B cell (primary cell): ENCODE results near the gene S100A16. TPM values are rescaled to one million over a fixed set of nuclear protein-coding genes. Genes with fewer than 3 reads are reported as not detected.

Experiments used
- ATAC-seq: fragments of 200-7000 bp; cut with Tn5 transposase; one replicate; pipeline ENCODE4 v1.10.0; 2021; ENCODE audit warnings: low read depth, mild to moderate bottlenecking, moderate number of reproducible peaks, moderate library complexity
- CTCF ChIA-PET: fragments of 350-600 bp; sonication (Branson Sonifier 250); formaldehyde crosslinking; loops from one replicate; lab custom pipeline; 2021; ENCODE audit warnings: antibody characterized with exemption, inconsistent platforms; lab: Charles Lee
- POLR2A ChIA-PET: fragments of 350-600 bp; sonication (Branson Sonifier 250); formaldehyde crosslinking; loops from one replicate; lab custom pipeline; 2021; ENCODE audit warnings: antibody characterized with exemption; lab: Charles Lee
- DNase-seq: peaks from one replicate; pipeline ENCODE4 v3.0.0; 2013
- H2AFZ ChIP-seq: 2 replicates; pipeline ENCODE4 v1.6.1; 2012; ENCODE audit warnings: mild to moderate bottlenecking, low read depth, low read length; ENCODE audit not compliant: insufficient read depth, poor library complexity, severe bottlenecking
- H3K27ac ChIP-seq, 2 donors: 1 replicate in 1 of 2; 2 replicates in 1 of 2; pipeline ENCODE4 v1.5.1; 2012 to 2013; ENCODE audit warnings: low read length in 2 of 2, mild to moderate bottlenecking in 2 of 2, moderate library complexity in 1 of 2
- H3K27me3 ChIP-seq, 4 experiments: fragments of 200-600 bp in 1 of 4; sonication (generic) in 1 of 4; replicated peaks in 1 of 4; 1 replicate in 2 of 4; 2 replicates in 2 of 4; pipeline versions ENCODE4 v1.6.1 to v1.7.0; 2013 to 2016; ENCODE audit warnings: low read length in 3 of 4, mild to moderate bottlenecking in 2 of 4, mixed read lengths in 1 of 4, moderate library complexity in 1 of 4; ENCODE audit not compliant: insufficient read depth in 4 of 4, control insufficient read depth in 3 of 4; ENCODE audit errors: control extremely low read depth in 1 of 4
- H3K36me3 ChIP-seq, 2 experiments: replicated peaks in 1 of 2; 1 replicate in 1 of 2; 2 replicates in 1 of 2; pipeline versions ENCODE4 v1.6.1 to v1.7.1; 2013; ENCODE audit warnings: low read length in 1 of 2; ENCODE audit not compliant: insufficient read depth in 2 of 2, control insufficient read depth in 1 of 2; ENCODE audit errors: control extremely low read depth in 1 of 2, extremely low read depth in 1 of 2
- H3K4me1 ChIP-seq, 2 donors: fragments of 200-600 bp in 1 of 2; sonication (generic) in 1 of 2; 1 replicate in 1 of 2; 2 replicates in 1 of 2; pipeline versions ENCODE4 v1.5.1 to v1.6.1; 2013 to 2017; ENCODE audit warnings: low read length in 2 of 2; ENCODE audit not compliant: control insufficient read depth in 2 of 2, insufficient read depth in 2 of 2
- H3K4me2 ChIP-seq: replicated peaks from 2 replicates; pipeline ENCODE3; 2012; ENCODE audit warnings: mild to moderate bottlenecking, low read depth, low read length; ENCODE audit not compliant: poor library complexity, severe bottlenecking
- H3K4me3 ChIP-seq, 5 experiments: fragments of 200-600 bp in 1 of 5; sonication (generic) in 1 of 5; 1 replicate in 3 of 5; 2 replicates in 2 of 5; pipeline versions ENCODE4 v1.5.1 to v1.7.0; 2011 to 2016; ENCODE audit warnings: low read length in 4 of 5, mild to moderate bottlenecking in 4 of 5, low read depth in 2 of 5, control low read depth in 1 of 5, moderate library complexity in 1 of 5; ENCODE audit not compliant: insufficient read depth in 1 of 5; ENCODE audit errors: control extremely low read depth in 1 of 5, extremely low read depth in 1 of 5
- H3K79me2 ChIP-seq: fragments of 200-600 bp; sonication (generic); one replicate; pipeline ENCODE4 v1.6.0; 2016; ENCODE audit warnings: low read length; ENCODE audit not compliant: control insufficient read depth, insufficient read depth
- H3K9ac ChIP-seq: fragments of 200-600 bp; sonication (generic); 2 replicates; pipeline ENCODE4 v1.6.1; 2017; ENCODE audit warnings: mild to moderate bottlenecking, low read length, moderate library complexity
- H3K9me3 ChIP-seq, 3 donors: one replicate each; pipeline versions ENCODE4 v1.6.1 to v1.7.1; 2013; ENCODE audit warnings: low read length in 2 of 3; ENCODE audit not compliant: control insufficient read depth in 2 of 3, insufficient read depth in 1 of 3; ENCODE audit errors: control extremely low read depth in 1 of 3
- H4K20me1 ChIP-seq: 2 replicates; pipeline ENCODE4 v1.6.0; 2012; ENCODE audit warnings: mild to moderate bottlenecking, low read length; ENCODE audit not compliant: insufficient read depth, control insufficient read depth, poor library complexity, severe bottlenecking
- H3K27ac Mint-ChIP-seq: one replicate; pipeline ENCODE4 v1.8.0; 2021; ENCODE audit warnings: mixed read lengths
- H3K27me3 Mint-ChIP-seq: one replicate; pipeline ENCODE4 v1.8.0; 2021; ENCODE audit warnings: mixed read lengths
- H3K4me1 Mint-ChIP-seq: one replicate; pipeline ENCODE4 v1.8.0; 2021; ENCODE audit warnings: mixed read lengths
- H3K4me3 Mint-ChIP-seq: one replicate; pipeline ENCODE4 v1.8.0; 2021; ENCODE audit warnings: mixed read lengths
- H3K9me3 Mint-ChIP-seq: one replicate; pipeline ENCODE4 v1.8.0; 2022; ENCODE audit warnings: mixed read lengths; ENCODE audit not compliant: insufficient read depth
- EZH2 ChIP-seq: IDR thresholded peaks from 2 replicates; pipeline ENCODE4 v1.6.1; 2012; ENCODE audit warnings: borderline replicate concordance, low read depth, mild to moderate bottlenecking, moderate library complexity, low read length; ENCODE audit not compliant: insufficient read depth, poor library complexity, severe bottlenecking
- WGBS: methylation state at CpG from one replicate; pipeline ENCODE4 v1.1.5; 2013; ENCODE audit warnings: missing lambda C conversion rate; ENCODE audit not compliant: insufficient coverage; 5-methylcytosine and 5-hydroxymethylcytosine counted together
- intact Hi-C: fragments of 100-400 bp; cut with micrococcal nuclease; formaldehyde crosslinking; loops from one replicate; pipeline ENCODE4 v1.10.0; 2022
- polyA plus RNA-seq: library from polyadenylated mRNA; depleted of rRNA; stranded (reverse); fragments of >200 nt; gene quantifications from 2 replicates; pipeline ENCODE4 v1.2.3, GENCODE V29; 2012
- total RNA-seq, 2 donors: library from RNA; stranded (reverse); fragments of 120-200 nt in 1 of 2; gene quantifications; 1 replicate in 1 of 2; 2 replicates in 1 of 2; pipeline versions ENCODE4 v1.2.3 to v1.2.4, GENCODE V29; 2013 to 2022
- TF ChIP-seq, protein P1 (sequence below): fragments of 200-600 bp; IDR thresholded peaks from one replicate; pipeline ENCODE4 v1.8.0; 2022; ENCODE audit warnings: antibody characterized with exemption, mild to moderate bottlenecking

S100A16 gene
- total and polyA plus RNA-seq, 2 donors (not counting 1 experiment from before 2014, with no cell fraction given) = not detected

DNA sequence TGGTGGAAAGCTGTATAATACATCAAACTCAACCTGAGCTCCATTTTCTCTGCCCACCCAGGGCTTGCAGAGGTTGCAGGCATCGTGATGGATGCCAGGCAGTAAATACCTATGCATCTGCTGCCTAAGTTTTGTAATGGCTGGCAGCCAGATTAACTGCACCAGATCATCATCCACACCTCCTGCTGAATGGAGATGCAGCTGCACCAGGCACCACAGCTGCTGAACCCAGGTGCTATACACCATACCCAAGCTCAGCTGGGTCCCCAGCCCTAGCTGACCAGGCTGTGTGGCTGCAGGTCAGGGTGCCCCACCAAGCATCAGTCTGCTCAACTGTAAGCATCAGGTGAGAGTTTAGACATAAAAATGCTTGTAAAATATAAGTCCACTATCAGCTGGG is 38.8 kb upstream of the S100A16 start:
- no peak overlapping the region for H3K4me3 ChIP-seq
- Mint-ChIP-seq H3K4me3 (no peak overlapping the region), H3K27ac (no peak overlapping the region), H3K4me1 (no peaks in the 10 kb centered on the region), H3K9me3 (no peaks in the 10 kb centered on the region), H3K27me3 (no peaks in the 10 kb centered on the region)
- no peaks in the 10 kb centered on the region for H3K4me1 ChIP-seq
- H3K27ac ChIP-seq = no peak overlapping the region
- intact Hi-C loops = no loop called here
- no peak for TF ChIP-seq EZH2
- TF ChIP-seq, protein P1, sequence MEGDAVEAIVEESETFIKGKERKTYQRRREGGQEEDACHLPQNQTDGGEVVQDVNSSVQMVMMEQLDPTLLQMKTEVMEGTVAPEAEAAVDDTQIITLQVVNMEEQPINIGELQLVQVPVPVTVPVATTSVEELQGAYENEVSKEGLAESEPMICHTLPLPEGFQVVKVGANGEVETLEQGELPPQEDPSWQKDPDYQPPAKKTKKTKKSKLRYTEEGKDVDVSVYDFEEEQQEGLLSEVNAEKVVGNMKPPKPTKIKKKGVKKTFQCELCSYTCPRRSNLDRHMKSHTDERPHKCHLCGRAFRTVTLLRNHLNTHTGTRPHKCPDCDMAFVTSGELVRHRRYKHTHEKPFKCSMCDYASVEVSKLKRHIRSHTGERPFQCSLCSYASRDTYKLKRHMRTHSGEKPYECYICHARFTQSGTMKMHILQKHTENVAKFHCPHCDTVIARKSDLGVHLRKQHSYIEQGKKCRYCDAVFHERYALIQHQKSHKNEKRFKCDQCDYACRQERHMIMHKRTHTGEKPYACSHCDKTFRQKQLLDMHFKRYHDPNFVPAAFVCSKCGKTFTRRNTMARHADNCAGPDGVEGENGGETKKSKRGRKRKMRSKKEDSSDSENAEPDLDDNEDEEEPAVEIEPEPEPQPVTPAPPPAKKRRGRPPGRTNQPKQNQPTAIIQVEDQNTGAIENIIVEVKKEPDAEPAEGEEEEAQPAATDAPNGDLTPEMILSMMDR = no peak
- no peak overlapping the region for H3K4me2 ChIP-seq
- H3K36me3 ChIP-seq = peaks cover 0 to 10% of the 10 kb centered on the region in 2 experiments
- POLR2A ChIA-PET = no interaction called here
- H4K20me1 ChIP-seq = no peaks in the 10 kb centered on the region
- CTCF ChIA-PET = interaction anchor here (1.5 kb wide), 1 partner anchor 18 kb away, joined by 3 read pairs; the partner anchor contains the start of gene CHTOP
- no peak for DNase-seq
- H3K9ac ChIP-seq = no peak overlapping the region
- ATAC-seq = no peak
- H2AFZ ChIP-seq = no peak overlapping the region
- H3K9me3 ChIP-seq = no peaks in the 10 kb centered on the region
- peaks cover 3% of the 10 kb centered on the region for H3K79me2 ChIP-seq
- no CpG with 5 or more reads among the region's 1 CpG for WGBS
- H3K27me3 ChIP-seq = no peaks in the 10 kb centered on the region

DNA sequence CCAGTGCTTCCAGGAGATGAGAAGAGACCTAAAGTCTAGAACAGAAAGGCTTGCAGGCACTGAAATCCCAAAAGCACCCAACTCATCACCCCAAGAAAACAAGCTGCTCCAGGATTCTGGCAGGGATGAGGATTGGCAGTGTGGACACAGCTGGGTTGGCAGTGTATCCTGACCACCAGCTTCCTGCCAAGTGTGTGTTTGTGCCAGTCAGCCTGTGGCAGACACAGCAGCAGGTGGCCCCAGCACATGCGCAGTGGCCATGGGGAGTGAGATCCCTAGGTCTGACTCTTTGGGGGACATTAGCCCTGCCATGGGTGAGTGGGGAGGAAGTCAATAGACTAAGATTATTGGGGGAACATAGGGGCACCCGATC is 36.9 kb upstream of the S100A16 start:
- TF ChIP-seq, protein P1 = no peak
- no peak for TF ChIP-seq EZH2
- Histone ChIP-seq H3K4me1 (no peaks in the 10 kb centered on the region), H2AFZ (no peak overlapping the region), H3K4me2 (no peak overlapping the region), H3K9ac (no peak overlapping the region), H3K9me3 (no peaks in the 10 kb centered on the region), H3K4me3 (no peak overlapping the region), H3K27ac (peak overlapping the region in 1 of 2 donors; percentile 41), H3K36me3 (peaks cover 11 to 28% of the 10 kb centered on the region in 2 experiments), H3K79me2 (peaks cover 3% of the 10 kb centered on the region), H3K27me3 (no peaks in the 10 kb centered on the region), H4K20me1 (peaks cover 2% of the 10 kb centered on the region)
- Mint-ChIP-seq H3K9me3 (no peaks in the 10 kb centered on the region), H3K27ac (peak overlapping the region; percentile 61), H3K27me3 (no peaks in the 10 kb centered on the region), H3K4me1 (no peaks in the 10 kb centered on the region), H3K4me3 (no peak overlapping the region)
- ChIA-PET POLR2A (interaction anchor here (0.6 to 1.5 kb wide), 3 partner anchors 15 to 62 kb away, joined by 5 to 10 read pairs (median 5); partner anchors contain the start of gene CHTOP), CTCF (interaction anchor here (1.0 to 1.2 kb wide), 2 partner anchors 78 to 80 kb away, joined by 3 to 6 read pairs; no protein-coding TSS in a partner anchor)
- intact Hi-C loops = no loop called here
- ATAC-seq (no peak), DNase-seq (no peak)
- 91% methylated on average over 2 of the region's 2 CpGs for WGBS
